Chondrocyte (in vitro differentiated cells): ENCODE measurements around the gene HLA-DPB1. TPM values are rescaled to one million over a fixed set of nuclear protein-coding genes. Genes with fewer than 3 reads are reported as not detected.

Experiments used
- DNase-seq: peaks from one replicate; pipeline ENCODE4 v3.0.0; 2021; ENCODE audit warnings: mixed read lengths, low spot score
- H3K27ac Mint-ChIP-seq: one replicate; pipeline ENCODE4 v1.8.0; 2021; ENCODE audit warnings: mild to moderate bottlenecking, moderate library complexity, mixed read lengths; ENCODE audit not compliant: unreplicated experiment
- H3K27me3 Mint-ChIP-seq: 2 replicates; pipeline ENCODE4 v1.8.0; 2021; ENCODE audit warnings: low read depth, mixed read lengths
- H3K36me3 Mint-ChIP-seq: 2 replicates; pipeline ENCODE4 v1.8.0; 2021; ENCODE audit warnings: low read depth, mixed read lengths
- H3K4me1 Mint-ChIP-seq: 2 replicates; pipeline ENCODE4 v1.8.0; 2021; ENCODE audit warnings: low read depth, mild to moderate bottlenecking, mixed read lengths
- H3K4me3 Mint-ChIP-seq: one replicate; pipeline ENCODE4 v1.8.0; 2021; ENCODE audit warnings: mild to moderate bottlenecking, moderate library complexity, mixed read lengths; ENCODE audit not compliant: unreplicated experiment
- H3K9me3 Mint-ChIP-seq: 2 replicates; pipeline ENCODE4 v1.8.0; 2021; ENCODE audit warnings: low read depth, mixed read lengths
- CTCF ChIP-seq: fragments of 200-600 bp; sonication (generic); IDR thresholded peaks from 2 replicates; pipeline ENCODE4 v1.5.0; 2021; ENCODE audit warnings: antibody characterized with exemption, mild to moderate bottlenecking, moderate library complexity
- total RNA-seq: library from RNA; stranded (reverse); gene quantifications from 3 replicates; pipeline ENCODE4 v1.2.1, GENCODE V29; 2021

Gene HLA-DPB1
- total RNA-seq, 1 donor from 2014 or later, result 2.9 TPM

GRCh38 chr6:33078442-33078841 lies 2.7 kb downstream of the HLA-DPB1 start:
- H3K27me3 Mint-ChIP-seq, result peaks cover 32% of the 10 kb centered on the region
- no peak overlapping the region for H3K4me3 Mint-ChIP-seq
- peaks cover 12% of the 10 kb centered on the region for H3K4me1 Mint-ChIP-seq
- no peak overlapping the region for H3K27ac Mint-ChIP-seq
- H3K9me3 Mint-ChIP-seq, result no peaks in the 10 kb centered on the region
- no peak for DNase-seq
- no peak for TF ChIP-seq CTCF
- H3K36me3 Mint-ChIP-seq, result no peaks in the 10 kb centered on the region

DNA sequence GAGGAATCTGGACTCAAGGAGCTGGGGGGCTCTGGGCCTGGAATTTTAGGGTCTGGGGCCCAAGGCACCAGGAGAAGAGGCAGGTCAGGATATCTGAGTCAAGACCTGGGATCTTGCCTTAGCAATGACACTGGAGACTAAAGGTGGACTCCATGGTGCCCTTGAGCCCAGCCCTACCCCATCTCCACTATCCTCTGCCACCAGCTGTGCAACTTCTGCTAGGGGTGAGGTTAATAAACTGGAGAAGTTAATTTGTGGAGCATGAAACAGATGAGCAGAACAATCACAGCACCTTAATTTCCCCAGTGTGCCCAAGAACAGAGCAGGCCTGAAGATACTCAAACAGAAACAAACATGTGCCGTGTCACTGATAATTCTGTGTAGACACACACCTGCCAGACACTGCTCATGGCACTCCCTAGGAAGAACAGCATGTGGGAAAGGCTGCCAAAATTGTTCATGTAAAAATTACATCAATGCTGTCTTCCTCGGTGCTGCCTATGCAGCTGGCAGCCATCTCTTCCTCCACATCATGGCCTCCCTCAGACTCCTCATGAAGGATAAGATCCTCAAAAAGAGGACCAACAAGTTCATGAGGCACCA lies 3.2 kb downstream of the HLA-DPB1 start:
- no peak overlapping the region for H3K4me3 Mint-ChIP-seq
- no peak for TF ChIP-seq CTCF

DNA sequence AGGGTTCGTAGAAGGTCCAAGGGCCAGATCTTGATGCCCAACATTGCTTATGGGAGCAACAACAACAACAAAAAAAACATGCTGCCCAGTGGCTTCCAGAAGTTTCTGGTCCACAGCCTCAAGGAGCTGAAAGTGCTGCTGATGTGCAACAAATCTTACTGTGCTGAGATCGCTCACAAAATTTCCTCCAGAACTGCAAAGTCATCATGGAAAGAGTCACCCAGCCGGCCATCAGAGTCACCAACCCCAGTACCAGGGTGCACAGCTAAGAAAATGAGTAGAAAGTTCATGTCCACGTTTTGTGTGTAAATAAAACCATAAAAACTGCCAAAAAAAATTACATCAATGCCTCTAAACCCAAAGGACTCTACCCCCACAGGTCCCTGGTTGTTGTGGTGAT lies 3.8 kb downstream of the HLA-DPB1 start:
- peaks cover 12% of the 10 kb centered on the region for H3K4me1 Mint-ChIP-seq
- no peak overlapping the region for H3K27ac Mint-ChIP-seq
- no peaks in the 10 kb centered on the region for H3K36me3 Mint-ChIP-seq
- DNase-seq, result no peak
- no peak overlapping the region for H3K4me3 Mint-ChIP-seq
- no peak for TF ChIP-seq CTCF
- H3K27me3 Mint-ChIP-seq, result peaks cover 29% of the 10 kb centered on the region
- no peaks in the 10 kb centered on the region for H3K9me3 Mint-ChIP-seq

More for the DNA sequence above, 3.2 kb downstream of the HLA-DPB1 start:
- Mint-ChIP-seq H3K36me3 (no peaks in the 10 kb centered on the region), H3K27me3 (peaks cover 29% of the 10 kb centered on the region), H3K4me1 (peaks cover 12% of the 10 kb centered on the region), H3K9me3 (no peaks in the 10 kb centered on the region), H3K27ac (no peak overlapping the region)
- DNase-seq, result no peak

GRCh38 chr6:33080127-33081089 lies 4.6 kb downstream of the HLA-DPB1 start:
- H3K27me3 Mint-ChIP-seq, result peaks cover 25% of the 10 kb centered on the region
- DNase-seq, result no peak
- peak overlapping the region; percentile 83 for H3K27ac Mint-ChIP-seq

More at GRCh38 chr6:33080127-33081089, 4.6 kb downstream of the HLA-DPB1 start:
- peak; percentile 13 for TF ChIP-seq CTCF
- H3K4me1 Mint-ChIP-seq, result peaks cover 12% of the 10 kb centered on the region
- H3K9me3 Mint-ChIP-seq, result no peaks in the 10 kb centered on the region
- H3K4me3 Mint-ChIP-seq, result peak overlapping the region; percentile 76
- no peaks in the 10 kb centered on the region for H3K36me3 Mint-ChIP-seq
